Stomach (tissue), 9 donors: ENCODE data around the gene LMO2. TPM values are rescaled to one million over a fixed set of nuclear protein-coding genes. Genes with fewer than 3 reads are reported as not detected.

Source experiments
- DNase-seq, 2 donors: peaks; one replicate each; pipeline versions ENCODE4 v3.0.0 to v3.0.0-alpha.2; 2013 to 2019
- H3K27ac ChIP-seq, 5 donors: fragments of 200-600 bp in 4 of 5; sonication (generic) in 4 of 5; one replicate each; pipeline ENCODE4 v1.5.1; 2013 to 2019; ENCODE audit warnings: mild to moderate bottlenecking in 1 of 5, moderate library complexity in 1 of 5
- H3K27me3 ChIP-seq, 3 donors: fragments of 200-600 bp; sonication (generic); one replicate each; pipeline ENCODE4 v1.5.1; 2017 to 2019; ENCODE audit warnings: mixed run types in 1 of 3
- H3K36me3 ChIP-seq, 4 donors: fragments of 200-600 bp; sonication (generic); 1 replicate in 3 of 4; 2 replicates in 1 of 4; pipeline ENCODE4 v1.5.1; 2016 to 2019
- H3K4me1 ChIP-seq, 4 donors: fragments of 200-600 bp; sonication (generic); one replicate each; pipeline ENCODE4 v1.5.1; 2016 to 2019
- H3K4me3 ChIP-seq, 4 donors: fragments of 200-600 bp; sonication (generic) in 3 of 4; one replicate each; pipeline ENCODE4 v1.5.1; 2016 to 2019; ENCODE audit warnings: mild to moderate bottlenecking in 1 of 4
- H3K9me3 ChIP-seq, 4 donors: fragments of 200-600 bp; sonication (generic); one replicate each; pipeline ENCODE4 v1.5.1; 2016 to 2019
- EP300 ChIP-seq: sonication (generic); formaldehyde crosslinking; IDR thresholded peaks from one replicate; pipeline ENCODE4 v1.6.1; 2017; ENCODE audit warnings: antibody characterized with exemption
- POLR2A ChIP-seq, 4 donors: fragments of 450-650 bp; IDR thresholded peaks; one replicate each; pipeline ENCODE4 v1.6.1; 2016; ENCODE audit warnings: antibody characterized with exemption in 4 of 4, control low read depth in 2 of 4, mild to moderate bottlenecking in 1 of 4, moderate library complexity in 1 of 4
- POLR2AphosphoS5 ChIP-seq, 3 donors: sonication (generic); formaldehyde crosslinking; IDR thresholded peaks; one replicate each; pipeline ENCODE4 v1.6.1; 2016; ENCODE audit warnings: antibody characterized with exemption in 3 of 3
- WGBS, 5 donors: extraction: QIAGEN DNeasy Blood & Tissue Kit in 3 of 5; methylation state at CpG; one replicate each; pipeline versions ENCODE4 v1.1.5 to v1.1.7; 2013 to 2018; 5-methylcytosine and 5-hydroxymethylcytosine counted together
- intact Hi-C: fragments of 100-400 bp; cut with DNase I; formaldehyde crosslinking; loops from one replicate; pipeline ENCODE4 v1.15.1; 2023; ENCODE audit warnings: low total_unique reads
- polyA plus RNA-seq, 3 donors: library from polyadenylated mRNA; stranded (reverse); fragments of 200-250 nt; gene quantifications; one replicate each; pipeline ENCODE4 v1.2.3, GENCODE V29; 2013
- total RNA-seq, 5 donors: library from RNA; depleted of rRNA; stranded (reverse); fragments of >200 nt; gene quantifications; one replicate each; pipeline versions ENCODE4 v1.1.0 to v1.2.3, GENCODE V29; 2014 to 2016
- TF ChIP-seq, protein P1 (sequence below), 7 experiments: fragments of 450-650 bp in 4 of 7; fragments of 200-600 bp in 3 of 7; sonication (generic) in 3 of 7; IDR thresholded peaks; one replicate each; pipeline ENCODE4 v1.5.1; 2016 to 2019; ENCODE audit warnings: antibody characterized with exemption in 7 of 7, control low read depth in 2 of 7, mild to moderate bottlenecking in 1 of 7
- donor health status: healthy with polysubstance abuse.
- donor health status: Bipolar disorder and iron deficiency.
- donor health status: healthy.

The LMO2 gene
- total and polyA plus RNA-seq, 8 donors = 9.1 to 54.7 (median 12.3) TPM; not detected in 1

GRCh38 chr11:33859306-33859705, 32.6 kb downstream of the LMO2 start:
- Histone ChIP-seq H3K27ac (no peak overlapping the region), H3K4me3 (no peak overlapping the region), H3K9me3 (no peaks in the 10 kb centered on the region), H3K27me3 (peaks cover 0 to 12% (median 0%) of the 10 kb centered on the region in 3 donors), H3K36me3 (peaks cover 0 to 8% (median 0%) of the 10 kb centered on the region in 4 donors), H3K4me1 (peaks cover 0 to 4% (median 0%) of the 10 kb centered on the region in 4 donors)
- intact Hi-C loops = loop anchor here (5.0 kb wide), 2 partner anchors 108 to 128 kb away; no protein-coding TSS in a partner anchor
- DNase-seq = no peak
- WGBS, 5 donors = 88 to 94% (median 91%) methylated on average over 16 of the region's 16 CpGs
- TF ChIP-seq POLR2AphosphoS5 (IDR thresholded peaks at IDR 0.05) (no peak), POLR2A (IDR thresholded peaks at IDR 0.05) (no peak)
- TF ChIP-seq, protein P1, sequence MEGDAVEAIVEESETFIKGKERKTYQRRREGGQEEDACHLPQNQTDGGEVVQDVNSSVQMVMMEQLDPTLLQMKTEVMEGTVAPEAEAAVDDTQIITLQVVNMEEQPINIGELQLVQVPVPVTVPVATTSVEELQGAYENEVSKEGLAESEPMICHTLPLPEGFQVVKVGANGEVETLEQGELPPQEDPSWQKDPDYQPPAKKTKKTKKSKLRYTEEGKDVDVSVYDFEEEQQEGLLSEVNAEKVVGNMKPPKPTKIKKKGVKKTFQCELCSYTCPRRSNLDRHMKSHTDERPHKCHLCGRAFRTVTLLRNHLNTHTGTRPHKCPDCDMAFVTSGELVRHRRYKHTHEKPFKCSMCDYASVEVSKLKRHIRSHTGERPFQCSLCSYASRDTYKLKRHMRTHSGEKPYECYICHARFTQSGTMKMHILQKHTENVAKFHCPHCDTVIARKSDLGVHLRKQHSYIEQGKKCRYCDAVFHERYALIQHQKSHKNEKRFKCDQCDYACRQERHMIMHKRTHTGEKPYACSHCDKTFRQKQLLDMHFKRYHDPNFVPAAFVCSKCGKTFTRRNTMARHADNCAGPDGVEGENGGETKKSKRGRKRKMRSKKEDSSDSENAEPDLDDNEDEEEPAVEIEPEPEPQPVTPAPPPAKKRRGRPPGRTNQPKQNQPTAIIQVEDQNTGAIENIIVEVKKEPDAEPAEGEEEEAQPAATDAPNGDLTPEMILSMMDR (IDR thresholded peaks at IDR 0.05) = no peak

DNA sequence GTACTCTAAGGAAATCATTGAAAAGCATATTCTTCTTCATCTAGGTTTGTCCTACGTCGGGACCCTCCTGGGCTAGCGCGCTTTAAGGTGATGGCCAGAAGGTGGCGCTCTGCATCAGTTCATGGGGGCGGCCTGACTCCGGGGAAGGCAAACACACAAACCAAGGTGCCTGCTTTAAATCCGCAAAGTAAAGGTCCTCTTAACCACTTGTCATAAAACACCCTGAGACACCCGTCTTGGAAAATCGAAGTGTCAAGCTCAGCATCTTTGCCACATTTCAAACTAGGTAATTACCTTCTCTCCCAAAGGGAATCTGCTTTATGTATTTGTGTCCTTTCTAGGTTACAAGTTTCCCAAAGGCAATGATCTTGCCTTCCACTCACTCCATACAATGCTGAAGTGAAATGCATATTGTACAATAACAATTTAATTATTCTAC, 33.9 kb downstream of the LMO2 start:
- WGBS, 5 donors = 1 to 4% (median 2%) methylated on average over 10 of the region's 10 CpGs
- Histone ChIP-seq H3K27ac (no peak overlapping the region), H3K9me3 (no peaks in the 10 kb centered on the region), H3K4me3 (no peak overlapping the region), H3K4me1 (peaks cover 0 to 4% (median 0%) of the 10 kb centered on the region in 4 donors), H3K27me3 (peaks cover 0 to 10% (median 0%) of the 10 kb centered on the region in 3 donors), H3K36me3 (peaks cover 0 to 8% (median 0%) of the 10 kb centered on the region in 4 donors)
- peak; percentile 77 to 89 for DNase-seq
- intact Hi-C loops = loop anchor here (5.0 kb wide), 2 partner anchors 109 to 129 kb away; no protein-coding TSS in a partner anchor
- TF ChIP-seq, protein P1 (IDR thresholded peaks at IDR 0.05) = peak in 5 of 7 experiments; percentile 78 to 86 (median 79)
- TF ChIP-seq POLR2AphosphoS5 (IDR thresholded peaks at IDR 0.05) = no peak
- TF ChIP-seq EP300 = no peak

GRCh38 chr11:33855500-33855899, 36.4 kb downstream of the LMO2 start:
- WGBS, 5 donors = 55 to 63% (median 60%) methylated on average over 2 of the region's 2 CpGs
- peaks cover 0 to 10% (median 0%) of the 10 kb centered on the region in 3 donors for H3K27me3 ChIP-seq
- intact Hi-C loops = loop anchor here (5.0 kb wide), 2 partner anchors 112 to 132 kb away; no protein-coding TSS in a partner anchor

GRCh38 chr11:33848717-33849390, 43.0 kb downstream of the LMO2 start:
- peaks cover 0 to 20% (median 0%) of the 10 kb centered on the region in 3 donors for H3K27me3 ChIP-seq
- TF ChIP-seq POLR2A (IDR thresholded peaks at IDR 0.05) (no peak), EP300 (no peak), POLR2AphosphoS5 (IDR thresholded peaks at IDR 0.05) (no peak)
- TF ChIP-seq, protein P1 (IDR thresholded peaks at IDR 0.05) = no peak
- no peak overlapping the region for H3K4me3 ChIP-seq
- no peak overlapping the region for H3K27ac ChIP-seq
- no peak for DNase-seq
- H3K36me3 ChIP-seq = no peaks in the 10 kb centered on the region
- no peaks in the 10 kb centered on the region for H3K9me3 ChIP-seq
- WGBS, 5 donors = 73 to 82% (median 78%) methylated on average over 6 of the region's 6 CpGs
- intact Hi-C loops = no loop called here
- H3K4me1 ChIP-seq = no peaks in the 10 kb centered on the region

More at GRCh38 chr11:33855500-33855899, 36.4 kb downstream of the LMO2 start:
- DNase-seq = no peak
- no peaks in the 10 kb centered on the region for H3K9me3 ChIP-seq
- H3K36me3 ChIP-seq = no peaks in the 10 kb centered on the region
- no peak overlapping the region for H3K27ac ChIP-seq
- H3K4me3 ChIP-seq = no peak overlapping the region
- TF ChIP-seq POLR2AphosphoS5 (IDR thresholded peaks at IDR 0.05) (no peak), EP300 (no peak), POLR2A (IDR thresholded peaks at IDR 0.05) (no peak)
- TF ChIP-seq, protein P1 (IDR thresholded peaks at IDR 0.05) = no peak
- peaks cover 0 to 4% (median 0%) of the 10 kb centered on the region in 4 donors for H3K4me1 ChIP-seq
